Stimulated activated CD4-positive, alpha-beta T cell treated with anti-CD3 and anti-CD28 coated beads, Interleukin-1b, Interleukin-23, amount 100 ng/mL, for 48 hours (primary cell): Measurements from ENCODE around the gene OR5K2.
A peak's percentile ranks its signal among the peaks of the same experiment; 100 is the strongest.

ENCODE experiments used
- DNase-seq: peaks from one replicate; pipeline ENCODE4 v3.0.0-alpha.2; 2020

OR5K2 gene

DNA sequence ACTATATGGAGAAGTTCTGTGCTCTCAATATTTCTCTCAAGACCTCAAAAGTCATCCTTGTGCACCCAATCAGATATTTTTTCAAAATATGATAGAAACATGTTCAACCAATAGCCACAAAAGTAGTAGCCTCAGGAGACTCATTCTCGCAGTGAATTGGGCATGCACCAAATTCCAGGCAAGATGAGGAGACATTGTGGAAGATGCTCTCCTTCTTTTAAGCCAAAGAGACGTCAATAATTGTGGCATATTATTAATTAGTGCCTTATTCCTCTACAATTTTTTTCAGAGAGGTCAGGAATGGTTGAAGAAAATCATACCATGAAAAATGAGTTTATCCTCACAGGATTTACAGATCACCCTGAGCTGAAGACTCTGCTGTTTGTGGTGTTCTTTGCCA, at the start of gene OR5K2:
OR5K2 (plus strand) TSS at position 301 of the 400 bp plus-strand sequence; CDS start at position 301, 0 bp downstream.
- no peak for DNase-seq

DNA sequence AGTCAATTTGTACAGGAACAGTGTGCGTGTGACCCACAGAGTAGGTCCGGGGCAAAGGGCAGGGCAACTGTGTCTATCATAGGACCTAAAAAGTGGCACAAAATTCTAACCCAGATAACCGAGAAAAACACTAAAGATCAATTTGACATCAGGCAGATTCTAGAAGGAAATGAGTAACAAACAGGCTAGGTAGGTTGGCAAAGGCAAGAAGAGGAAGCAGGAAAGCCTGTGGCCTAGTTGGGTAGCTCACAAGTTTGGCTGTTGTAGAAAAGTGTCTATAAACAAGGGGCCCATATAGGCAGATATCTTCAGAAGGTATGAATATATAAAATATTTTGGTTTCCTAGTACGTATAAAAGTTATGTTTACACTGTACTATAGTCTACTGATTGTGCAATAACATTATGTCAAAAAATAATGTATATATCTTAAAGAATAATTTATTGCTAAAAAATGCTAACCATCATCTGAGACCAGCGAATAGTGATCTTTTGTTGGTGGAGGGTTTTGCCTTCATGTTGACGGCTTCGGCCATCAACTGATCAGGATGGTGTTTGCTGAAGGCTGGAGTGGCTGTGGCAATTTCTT, 47.8 kb upstream of the OR5K2 start:
- DNase-seq = no peak

- no peak for DNase-seq
Measured at GRCh38 chr3:98450372-98450771, 47.1 kb upstream of the OR5K2 start.

DNA sequence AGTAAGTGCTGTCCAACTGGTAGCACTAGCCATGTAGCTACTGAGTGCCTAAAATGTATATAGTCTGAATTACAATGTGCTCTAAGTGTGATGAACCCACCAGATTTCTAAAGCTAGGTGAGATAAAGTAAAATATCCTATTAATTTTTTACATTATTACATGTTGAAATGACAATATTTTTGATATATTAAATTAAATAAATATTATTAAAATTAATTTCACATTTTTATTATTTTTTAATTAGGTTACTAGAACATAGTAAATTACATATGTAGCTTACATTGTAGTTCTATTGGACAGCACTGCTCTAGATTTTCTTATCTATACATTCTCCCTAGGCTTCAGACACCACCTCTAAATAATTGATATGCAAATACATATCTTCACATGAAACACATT, 43.7 kb upstream of the OR5K2 start:
- no peak for DNase-seq

DNA sequence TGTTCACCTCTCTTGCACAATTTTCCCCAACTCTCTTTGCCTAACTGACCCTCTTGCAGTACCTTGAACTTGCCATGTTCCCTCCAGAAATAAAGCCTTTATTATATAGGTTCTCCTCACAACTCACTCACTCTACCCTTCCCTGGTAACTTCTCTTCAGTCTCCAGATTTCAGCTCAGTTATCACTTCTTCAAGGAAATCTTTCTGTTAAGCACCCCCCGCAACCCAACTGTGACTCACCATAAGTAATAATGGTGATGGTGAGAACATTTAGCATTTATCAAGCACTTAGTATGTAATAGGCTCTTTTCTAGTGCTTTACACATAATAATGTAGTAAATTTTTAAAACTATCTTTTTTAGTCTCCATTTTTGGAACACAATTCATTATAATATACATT, 42.6 kb upstream of the OR5K2 start:
- no peak for DNase-seq

DNA sequence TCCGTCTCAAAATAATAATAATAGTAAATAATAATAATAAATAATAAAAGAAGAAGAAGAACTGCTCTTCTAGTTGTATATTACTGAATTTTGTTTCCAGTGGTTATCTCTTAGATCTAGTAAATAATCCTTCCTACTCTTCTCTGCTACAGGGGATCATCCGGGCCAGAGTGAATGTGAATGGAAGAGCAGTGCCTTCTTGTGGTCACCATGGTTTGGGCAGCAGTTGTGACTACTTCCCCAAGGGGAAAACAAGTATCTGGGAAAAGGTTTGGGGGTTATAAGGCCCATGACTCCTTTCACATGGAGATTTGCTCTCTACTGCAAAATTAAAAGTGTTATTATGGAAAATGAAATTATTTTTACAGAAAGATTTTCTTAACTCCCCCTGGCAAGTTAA, 39.9 kb upstream of the OR5K2 start:
- no peak for DNase-seq

DNA sequence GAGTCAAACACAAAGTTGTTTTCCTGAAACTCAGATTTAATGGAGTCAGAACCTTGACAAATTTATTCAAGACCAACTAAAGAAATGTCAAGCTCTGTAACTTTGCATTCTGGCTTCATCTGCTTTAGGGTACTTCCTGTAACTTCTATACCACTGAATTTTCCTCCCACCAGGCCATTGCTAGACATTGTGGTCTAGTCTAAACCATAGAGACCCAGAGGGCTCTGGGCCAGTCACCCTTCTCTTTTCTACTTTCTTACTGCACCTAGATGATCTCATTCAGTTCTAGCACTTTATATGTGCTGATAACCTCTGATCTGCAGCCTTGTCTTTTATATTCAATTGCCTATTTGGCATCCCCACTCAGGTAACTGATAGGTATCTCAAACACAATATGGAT, 37.3 kb upstream of the OR5K2 start:
- no peak for DNase-seq

DNA sequence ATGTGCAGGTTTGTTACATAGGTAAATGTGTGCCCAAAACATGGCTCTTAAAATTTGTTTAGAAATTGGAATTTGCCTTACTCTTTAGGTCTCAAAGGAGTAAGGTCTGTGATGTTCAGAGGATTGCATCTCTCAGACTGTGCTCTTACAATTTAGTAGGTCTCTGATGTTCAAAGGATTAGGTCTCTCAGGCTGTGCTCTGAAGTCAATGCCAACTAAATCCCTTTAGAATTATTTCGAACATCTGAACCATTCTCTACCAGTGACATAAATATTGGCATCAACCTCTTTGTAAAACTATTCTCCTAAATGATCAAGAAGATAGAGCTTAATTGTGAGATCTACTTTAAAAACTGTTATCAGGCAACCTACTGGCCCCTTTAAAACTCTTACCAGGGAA, 34.6 kb upstream of the OR5K2 start, which contains the start of gene OR5K1:
OR5K1 (plus strand) TSS at position 301 of the 400 bp plus-strand sequence. CDS start 6,376 bp downstream, outside the sequence.
- no peak for DNase-seq

DNA sequence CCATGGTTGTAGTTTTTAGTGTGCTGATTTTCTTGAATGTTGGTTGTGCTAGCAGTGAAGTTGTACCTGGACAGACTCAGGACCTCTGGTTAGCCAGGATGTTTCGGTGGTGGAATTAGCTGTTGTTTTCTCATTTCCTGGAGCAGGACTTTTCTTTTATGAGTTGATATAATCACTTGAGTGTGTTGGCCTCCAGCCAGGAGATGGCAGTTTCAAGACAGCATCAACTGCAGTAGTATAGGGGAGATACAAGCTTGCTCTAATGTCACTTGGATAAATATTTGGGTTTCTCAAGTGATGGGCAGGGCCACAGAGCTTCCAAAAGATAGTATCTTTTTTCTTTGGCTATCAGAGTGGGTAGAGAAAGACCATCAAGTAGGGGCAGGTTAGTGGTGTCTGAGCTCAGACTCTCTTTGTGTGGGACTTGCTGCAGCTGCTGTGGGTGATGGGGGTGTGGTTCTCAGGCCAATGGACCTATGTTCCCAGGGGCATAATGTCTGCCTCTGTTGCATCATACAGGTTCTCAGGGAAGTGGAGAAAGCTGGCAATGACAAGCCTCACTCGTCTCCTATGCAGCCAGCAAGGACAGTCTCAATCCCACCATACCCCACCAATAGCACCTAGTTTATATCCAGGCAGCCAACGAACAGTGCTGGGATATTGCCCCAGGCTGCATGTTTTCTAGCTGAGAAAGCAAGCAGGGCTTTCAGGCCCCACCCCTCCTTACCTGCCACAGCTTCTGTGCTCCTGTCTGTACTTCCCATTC, 14.6 kb upstream of the OR5K2 start:
- no peak for DNase-seq

- DNase-seq = no peak
Measured at GRCh38 chr3:98483626-98484025, 13.9 kb upstream of the OR5K2 start.

DNA sequence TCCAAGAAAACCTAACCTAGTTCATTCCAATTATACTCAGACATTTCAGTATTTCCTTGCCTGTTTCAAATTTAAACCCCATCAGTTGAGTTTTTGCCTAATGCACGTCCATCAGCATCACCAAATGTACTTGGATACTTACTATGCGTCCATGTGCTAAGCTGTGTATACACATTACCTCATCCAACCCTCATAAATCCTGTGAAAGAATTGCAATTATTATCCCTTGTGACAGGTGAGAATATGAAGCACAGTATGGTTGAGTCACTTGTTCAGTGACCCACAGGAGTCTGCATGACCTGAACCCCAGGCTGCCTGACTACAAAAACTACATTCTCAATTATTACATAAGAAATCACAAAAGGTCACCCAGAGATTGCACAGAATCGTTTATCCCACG, 2.5 kb downstream of the OR5K2 start:
- no peak for DNase-seq

- no peak for DNase-seq
Measured at GRCh38 chr3:98501270-98501669, 3.8 kb downstream of the OR5K2 start.

DNA sequence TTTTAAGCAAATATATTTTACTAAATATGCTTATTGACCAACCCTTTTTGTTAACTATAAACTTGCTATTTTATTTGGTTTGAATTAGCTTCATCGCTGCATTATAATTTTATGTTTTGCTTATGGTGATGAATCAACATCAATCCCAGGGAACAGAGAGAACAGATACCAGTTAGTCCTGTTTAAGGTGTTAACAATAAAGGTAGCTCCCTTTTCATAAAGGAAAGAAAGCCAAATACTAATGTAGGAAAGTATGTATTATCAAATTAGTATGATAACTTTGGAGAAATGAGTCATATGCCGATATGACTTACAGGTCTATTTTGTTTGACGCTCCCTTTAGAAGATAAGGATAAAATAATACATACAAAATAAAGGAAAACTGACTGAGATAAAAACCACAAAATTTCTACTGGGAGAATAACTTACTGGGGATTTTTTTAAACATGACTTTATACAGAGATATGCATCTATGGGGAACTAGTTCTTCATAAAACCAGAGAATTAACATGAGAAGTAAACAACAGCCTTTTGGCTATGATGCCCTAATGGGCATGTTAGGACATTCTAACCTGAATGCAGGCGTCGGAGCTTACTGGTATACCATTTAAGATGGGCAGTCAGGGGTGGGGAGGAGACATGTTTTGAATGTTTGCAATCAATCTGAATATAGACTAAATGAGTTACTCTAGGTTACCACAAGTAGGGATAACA, 4.5 kb downstream of the OR5K2 start:
- DNase-seq = no peak

GRCh38 chr3:98504539-98504938, 7.1 kb downstream of the OR5K2 start:
- DNase-seq = no peak

GRCh38 chr3:98508582-98508981, 11.1 kb downstream of the OR5K2 start:
- no peak for DNase-seq

GRCh38 chr3:98512576-98512975, 15.1 kb downstream of the OR5K2 start:
- no peak for DNase-seq

DNA sequence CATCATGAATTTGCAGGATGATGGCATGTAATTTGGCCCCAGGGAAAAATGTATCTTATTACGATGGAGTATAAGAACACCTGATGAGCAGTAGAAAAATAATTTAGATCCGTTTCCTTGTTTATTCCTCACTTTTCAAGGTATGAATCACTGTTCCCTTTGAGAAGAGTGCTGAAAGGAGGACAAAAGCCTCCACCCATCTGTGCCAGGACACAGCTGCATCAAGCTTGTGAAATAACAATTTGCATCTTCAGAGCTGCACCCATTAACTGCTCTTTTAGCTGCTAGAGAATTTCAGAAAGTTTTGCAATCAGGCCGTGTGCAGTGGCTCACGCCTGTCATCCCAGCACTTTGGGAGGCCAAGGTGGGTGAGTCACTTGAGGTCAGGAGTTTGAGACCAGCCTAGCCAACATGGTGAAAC, 15.6 kb downstream of the OR5K2 start:
- DNase-seq = peak; percentile 37

GRCh38 chr3:98513736-98514135, 16.3 kb downstream of the OR5K2 start:
- DNase-seq = no peak

- no peak for DNase-seq
Measured at GRCh38 chr3:98514948-98515347, 17.5 kb downstream of the OR5K2 start.

DNA sequence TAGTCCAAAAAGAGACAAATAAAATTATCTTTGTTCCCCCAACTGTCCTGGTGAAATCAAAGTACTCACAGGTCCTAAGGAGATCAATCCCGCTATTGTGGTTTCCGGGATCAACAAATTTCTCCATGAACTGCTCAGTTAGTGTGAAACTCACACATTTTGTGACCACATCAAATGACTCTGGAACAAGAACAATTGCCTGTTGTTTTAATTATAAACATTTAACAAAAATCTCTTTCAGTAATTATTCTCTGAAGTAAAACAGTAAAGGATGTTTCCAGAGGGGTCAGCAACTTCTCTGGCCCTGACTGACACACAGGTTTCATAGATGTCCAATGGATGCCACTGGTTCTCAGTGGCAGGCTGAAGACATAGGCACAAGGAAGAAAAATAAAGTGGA, 21.3 kb downstream of the OR5K2 start:
- no peak for DNase-seq

DNA sequence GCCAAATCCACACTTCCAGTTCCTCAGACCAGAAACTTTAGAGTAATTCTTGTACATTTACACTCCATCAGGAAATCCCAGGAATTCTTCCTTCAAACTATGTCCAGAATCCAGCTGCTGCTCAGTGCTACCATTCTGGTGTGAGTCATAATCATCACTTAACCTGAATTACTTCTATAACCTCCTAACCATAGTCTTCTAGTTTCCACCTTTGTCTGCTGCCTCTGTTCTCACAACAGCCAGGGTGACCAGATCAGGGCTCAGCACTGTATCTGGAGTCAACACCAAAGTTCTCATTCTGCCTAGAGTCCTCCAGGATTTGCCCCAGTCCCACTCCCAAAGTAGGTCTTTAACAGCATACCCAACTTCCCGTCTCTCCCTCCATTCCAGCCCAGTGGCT, 21.9 kb downstream of the OR5K2 start:
- DNase-seq = no peak

- DNase-seq = peak; percentile 72
Measured at GRCh38 chr3:98521897-98522543, 24.5 kb downstream of the OR5K2 start.

GRCh38 chr3:98522544-98523281, 25.2 kb downstream of the OR5K2 start, which contains the start of gene CLDND1:
Gene CLDND1 (minus strand): TSS chr3:98522902. CDS start chr3:98521424, 1,478 bp downstream.
- peak; percentile 95 for DNase-seq
